Measurements from ENCODE around the gene PLEKHH1.

- TF ChIP-seq CTCF (IDR thresholded peaks at IDR 0.05) (no peak), ZFX (IDR thresholded peaks at IDR 0.05; ENCODE audit: borderline replicate concordance) (no peak)
Observed at GRCh38 chr14:67627519-67627918, 94.4 kb downstream of the PLEKHH1 start.
